NCI-H748 treated with DMSO at 0.1 percent for 48 hours (cell line): ENCODE data around the gene TAF11.
"Not testable (repeated sequence)": the region's sequence is repeated elsewhere in the genome, so short reads cannot be mapped to it uniquely, and the experiment has no call there.

Source experiments
- DNase-seq: peaks from one replicate; lab custom pipeline; 2025; lab: John Stamatoyannopoulos, UW

The TAF11 gene, protein sequence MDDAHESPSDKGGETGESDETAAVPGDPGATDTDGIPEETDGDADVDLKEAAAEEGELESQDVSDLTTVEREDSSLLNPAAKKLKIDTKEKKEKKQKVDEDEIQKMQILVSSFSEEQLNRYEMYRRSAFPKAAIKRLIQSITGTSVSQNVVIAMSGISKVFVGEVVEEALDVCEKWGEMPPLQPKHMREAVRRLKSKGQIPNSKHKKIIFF

GRCh38 chr6:34887753-34888513 is at the start of gene TAF11:
TSS of gene TAF11 (minus strand) at chr6:34888042. CDS start at chr6:34887957, 85 bp downstream.
- peak; percentile 95 for DNase-seq

DNA sequence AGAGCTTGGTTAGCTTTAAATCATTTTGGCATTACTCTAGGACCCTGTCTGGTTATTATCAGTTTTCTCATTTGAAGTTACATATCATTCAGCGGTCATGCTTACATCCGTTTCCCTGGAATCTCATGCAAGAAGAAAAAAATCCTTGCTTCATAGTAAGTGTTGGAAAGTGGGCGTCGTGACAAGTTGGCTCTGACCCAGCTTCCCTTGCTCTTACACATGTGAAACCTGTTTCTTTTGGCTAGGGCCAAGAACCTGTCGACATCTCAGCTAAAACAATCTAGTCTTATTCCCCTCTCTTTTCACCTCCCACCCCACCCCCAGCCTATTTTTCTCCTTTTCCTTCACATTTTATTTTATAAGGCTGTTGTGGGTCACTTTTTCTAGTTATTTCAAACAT is 46.7 kb upstream of the TAF11 start:
- DNase-seq: no peak

DNA sequence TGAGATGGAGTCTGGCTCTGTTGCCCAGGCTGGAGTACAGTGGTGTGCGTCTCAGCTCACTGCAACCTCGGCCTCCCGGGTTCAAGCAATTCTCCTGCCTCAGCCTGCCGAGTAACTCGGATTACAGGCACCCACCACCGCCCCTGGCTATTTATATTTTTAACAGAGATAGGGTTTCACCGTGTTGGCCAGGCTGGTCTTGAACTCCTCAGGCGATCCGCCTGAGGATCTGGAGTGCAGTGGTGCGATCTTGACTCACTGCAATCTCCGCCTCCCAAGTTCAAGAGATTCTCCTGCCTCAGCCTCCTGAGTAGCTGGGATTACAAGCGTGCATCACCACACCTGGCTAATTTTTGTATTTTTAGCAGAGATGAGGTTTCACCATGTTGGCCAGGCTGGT is 44.4 kb upstream of the TAF11 start:
- not testable (repeated sequence) for DNase-seq

- no peak for DNase-seq
Measured at GRCh38 chr6:34930221-34930620, 42.4 kb upstream of the TAF11 start.

DNA sequence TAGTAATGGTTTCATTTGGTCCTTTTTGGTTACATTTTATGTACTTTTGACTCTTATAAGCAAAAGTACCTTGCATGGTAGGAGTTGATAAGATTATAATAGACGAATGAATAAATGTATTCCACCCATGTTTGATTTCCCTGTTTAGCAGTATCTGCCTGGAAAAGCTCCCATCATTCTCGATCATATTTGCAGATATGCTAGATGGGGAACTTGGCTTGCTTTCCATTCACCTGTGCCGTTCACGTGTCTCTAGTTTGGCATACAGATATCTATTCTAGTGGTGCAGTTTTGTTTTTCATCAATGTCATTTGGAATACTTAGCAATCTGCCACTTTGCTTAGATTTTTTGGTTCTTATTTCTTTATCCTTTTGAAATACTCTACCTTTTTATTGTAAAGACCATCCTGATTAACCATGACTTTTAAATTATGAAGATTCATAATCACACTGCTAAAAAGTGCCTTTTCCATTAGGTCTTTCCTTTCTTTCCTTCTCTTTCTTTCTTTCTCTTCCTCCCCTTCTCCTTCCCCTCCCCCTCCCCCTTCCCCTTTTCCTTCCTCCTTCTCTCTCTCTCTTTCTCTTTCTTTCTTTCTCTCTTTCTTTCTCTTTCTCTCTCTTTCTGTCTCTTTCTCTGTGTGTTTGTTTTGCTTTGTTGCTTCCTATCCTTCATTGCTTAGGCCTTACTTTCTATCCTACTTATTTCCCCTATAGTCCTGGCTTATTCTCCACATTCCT is 41.6 kb upstream of the TAF11 start:
- no peak for DNase-seq

GRCh38 chr6:34928695-34929094 is 40.9 kb upstream of the TAF11 start:
- DNase-seq: no peak

- no peak for DNase-seq
Measured at GRCh38 chr6:34928220-34928619, 40.4 kb upstream of the TAF11 start.

GRCh38 chr6:34926655-34927054 is 38.8 kb upstream of the TAF11 start:
- DNase-seq: no peak

GRCh38 chr6:34924831-34925625 is 37.2 kb upstream of the TAF11 start:
- DNase-seq: no peak

DNA sequence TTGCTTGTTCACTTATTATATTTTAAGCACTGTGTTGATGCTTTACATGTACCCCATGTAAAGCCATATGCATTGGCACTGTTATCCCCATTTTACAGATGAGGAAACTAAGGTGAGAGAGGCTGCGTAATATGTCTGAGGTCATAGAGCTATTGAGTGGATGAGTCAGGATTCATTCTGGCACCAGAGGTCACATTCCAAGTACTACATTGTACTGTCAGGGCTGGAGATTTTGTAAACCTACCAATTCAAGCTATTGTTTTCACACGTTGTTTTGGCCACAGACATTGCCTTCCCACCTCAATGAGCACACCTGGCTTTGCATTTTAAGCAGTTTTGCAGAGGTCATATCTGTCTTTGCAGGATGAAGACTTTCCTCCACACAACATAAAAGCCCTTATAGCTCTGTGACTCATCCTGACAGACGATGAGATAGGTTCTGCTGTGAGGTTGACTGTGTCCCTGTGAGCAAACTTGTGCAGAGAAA is 34.4 kb upstream of the TAF11 start:
- no peak for DNase-seq

GRCh38 chr6:34920097-34920496 is 32.3 kb upstream of the TAF11 start:
- DNase-seq: no peak

DNA sequence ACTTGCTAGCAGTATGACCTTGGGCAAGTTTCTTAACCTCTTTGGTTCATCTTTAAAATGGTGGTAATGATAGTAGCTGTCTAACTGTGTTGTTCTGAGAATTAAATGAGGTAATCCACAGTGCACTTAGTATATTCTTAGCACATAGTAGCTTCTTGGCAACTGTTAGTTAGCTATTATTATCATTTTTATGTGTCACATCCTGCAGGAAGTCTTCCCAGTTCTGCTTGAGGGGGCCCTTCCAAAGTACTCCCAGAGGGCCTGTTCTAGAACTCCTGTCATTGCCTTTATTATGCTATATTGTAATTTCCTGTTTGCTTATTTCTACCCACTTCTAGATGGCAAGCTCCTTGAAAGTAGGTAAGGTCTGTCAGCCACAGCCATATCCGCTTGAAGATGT is 31.8 kb upstream of the TAF11 start:
- no peak for DNase-seq

- DNase-seq: no peak
Measured at GRCh38 chr6:34917626-34918285, 29.9 kb upstream of the TAF11 start.

DNA sequence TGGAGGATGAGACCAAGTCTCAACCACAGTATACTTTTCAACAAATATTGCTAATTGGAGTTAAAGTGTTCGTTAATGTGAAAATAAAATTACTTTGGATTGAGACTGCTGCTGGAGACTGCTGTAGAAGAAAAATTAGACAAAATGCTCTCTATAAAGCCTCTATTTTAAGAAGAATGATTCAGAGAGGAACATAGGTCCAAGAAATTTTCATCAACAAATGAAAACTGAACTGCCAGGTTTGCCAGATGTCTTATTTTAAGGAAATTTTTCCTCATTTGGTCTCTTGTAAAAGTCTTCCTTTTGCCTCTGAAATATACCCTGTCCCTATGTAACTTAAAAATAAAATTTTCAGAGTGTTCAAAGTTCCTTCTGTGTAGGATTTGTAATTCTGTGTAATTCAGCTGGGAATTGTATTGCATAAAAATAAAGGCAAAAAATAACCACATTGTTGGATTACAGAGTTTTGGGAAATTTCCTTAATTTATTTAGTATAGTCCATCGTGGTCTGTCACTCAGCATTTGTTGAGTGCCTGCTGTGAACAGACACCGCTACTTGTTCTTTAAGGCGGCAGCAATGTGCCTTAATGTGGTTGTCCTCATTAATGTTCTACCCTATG is 28.6 kb upstream of the TAF11 start:
- DNase-seq: no peak

GRCh38 chr6:34914358-34914757 is 26.5 kb upstream of the TAF11 start:
- no peak for DNase-seq

GRCh38 chr6:34912715-34913464 is 25.0 kb upstream of the TAF11 start:
- no peak for DNase-seq

DNA sequence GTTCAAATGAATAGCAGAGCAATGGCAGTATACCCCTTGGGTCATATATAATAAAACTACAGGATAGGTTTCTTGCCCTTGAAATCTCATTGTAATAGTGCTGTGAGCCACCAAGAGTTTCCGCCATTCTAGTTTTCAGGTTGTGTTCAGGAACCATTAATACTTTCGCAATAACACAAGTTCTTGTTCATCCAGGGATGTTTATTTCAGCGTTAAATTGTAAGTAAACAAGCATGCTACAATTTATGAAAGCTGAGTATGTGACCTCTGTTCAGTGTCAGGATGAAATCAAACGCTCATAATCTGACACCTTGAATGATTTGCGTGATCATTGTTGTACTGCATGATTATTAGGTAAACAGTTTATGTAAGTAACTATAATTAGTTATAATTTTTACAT is 24.0 kb upstream of the TAF11 start:
- no peak for DNase-seq

GRCh38 chr6:34909320-34909883 is 21.6 kb upstream of the TAF11 start:
- no peak for DNase-seq

- DNase-seq: no peak
Measured at GRCh38 chr6:34908194-34908593, 20.4 kb upstream of the TAF11 start.

DNA sequence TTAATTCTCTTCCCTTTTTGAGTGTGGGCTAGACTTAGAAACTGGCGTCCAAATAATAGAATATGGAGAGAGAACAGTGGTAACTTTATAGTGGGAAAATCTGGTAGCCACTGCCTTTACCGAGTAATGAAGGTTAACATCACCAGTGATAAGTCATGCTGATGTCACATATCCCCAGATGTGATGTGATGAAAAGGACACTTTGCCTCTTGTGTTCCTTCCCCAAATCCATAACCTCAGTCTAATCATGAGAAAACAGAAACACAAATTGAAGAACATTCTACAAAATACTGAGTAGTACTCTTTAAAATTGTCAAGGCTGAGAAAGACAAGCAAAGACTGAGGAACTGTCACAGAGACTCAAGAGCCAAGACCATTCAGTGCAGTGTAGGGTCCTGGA is 19.0 kb upstream of the TAF11 start:
- no peak for DNase-seq
